ENCODE measurements around the gene GALNT11. TPM values are rescaled to one million over a fixed set of nuclear protein-coding genes. Genes with fewer than 3 reads are reported as not detected.

GALNT11 gene
- total and polyA plus RNA-seq, 4 donors: 22.7 to 64.2 (median 35.4) TPM

DNA sequence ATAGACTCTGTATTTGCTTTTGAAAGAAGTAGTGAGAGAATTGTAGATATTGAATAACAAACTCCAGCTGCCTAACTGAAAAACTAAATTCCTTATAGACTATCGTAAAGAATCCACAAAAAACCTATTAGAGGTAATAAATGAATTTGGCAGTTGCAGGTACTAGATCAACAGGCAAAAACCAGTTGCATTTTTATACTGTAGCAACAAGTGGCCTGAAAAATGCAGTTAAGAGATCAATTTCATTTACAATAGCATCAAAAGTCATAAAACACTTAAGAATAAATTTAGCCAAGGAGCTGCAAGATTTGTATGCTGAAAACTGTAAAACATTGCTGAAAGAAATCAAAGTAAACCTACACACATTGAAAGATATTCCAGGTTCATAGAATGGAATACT is 70.3 kb downstream of the GALNT11 start:
- WGBS, 2 donors: 97% methylated on average over 1 of the region's 1 CpG
- TF ChIP-seq, protein P1, sequence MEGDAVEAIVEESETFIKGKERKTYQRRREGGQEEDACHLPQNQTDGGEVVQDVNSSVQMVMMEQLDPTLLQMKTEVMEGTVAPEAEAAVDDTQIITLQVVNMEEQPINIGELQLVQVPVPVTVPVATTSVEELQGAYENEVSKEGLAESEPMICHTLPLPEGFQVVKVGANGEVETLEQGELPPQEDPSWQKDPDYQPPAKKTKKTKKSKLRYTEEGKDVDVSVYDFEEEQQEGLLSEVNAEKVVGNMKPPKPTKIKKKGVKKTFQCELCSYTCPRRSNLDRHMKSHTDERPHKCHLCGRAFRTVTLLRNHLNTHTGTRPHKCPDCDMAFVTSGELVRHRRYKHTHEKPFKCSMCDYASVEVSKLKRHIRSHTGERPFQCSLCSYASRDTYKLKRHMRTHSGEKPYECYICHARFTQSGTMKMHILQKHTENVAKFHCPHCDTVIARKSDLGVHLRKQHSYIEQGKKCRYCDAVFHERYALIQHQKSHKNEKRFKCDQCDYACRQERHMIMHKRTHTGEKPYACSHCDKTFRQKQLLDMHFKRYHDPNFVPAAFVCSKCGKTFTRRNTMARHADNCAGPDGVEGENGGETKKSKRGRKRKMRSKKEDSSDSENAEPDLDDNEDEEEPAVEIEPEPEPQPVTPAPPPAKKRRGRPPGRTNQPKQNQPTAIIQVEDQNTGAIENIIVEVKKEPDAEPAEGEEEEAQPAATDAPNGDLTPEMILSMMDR (IDR thresholded peaks at IDR 0.05; ENCODE audit: control extremely low read depth, extremely low read depth): no peak
- H3K27ac ChIP-seq (ENCODE audit: low read depth in 1 of 2, low read length in 1 of 2): no peak overlapping the region

DNA sequence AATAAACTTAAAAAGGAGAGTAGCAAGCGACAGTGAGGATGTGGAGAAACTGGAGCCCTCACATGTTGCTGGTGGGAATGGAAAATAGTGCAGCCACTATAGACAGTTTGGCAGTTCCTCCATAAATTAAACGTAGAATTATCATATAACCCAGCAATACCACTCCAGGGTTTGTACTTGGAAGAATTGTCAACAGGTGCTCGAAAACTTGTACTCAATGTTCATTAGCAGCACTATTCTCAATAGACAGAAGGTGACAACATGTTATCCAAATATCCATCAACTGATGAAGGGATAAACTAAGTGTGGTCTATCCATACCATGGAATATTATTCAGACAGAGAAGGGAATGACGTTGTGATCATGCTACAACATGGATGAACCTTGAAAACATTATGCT is 71.9 kb downstream of the GALNT11 start:
- TF ChIP-seq, protein P1 (IDR thresholded peaks at IDR 0.05; ENCODE audit: control extremely low read depth, extremely low read depth): no peak
- Histone ChIP-seq H3K4me1 (ENCODE audit: control insufficient read depth in 5 of 5, insufficient read depth in 5 of 5, low read length in 5 of 5) (peaks cover 0 to 4% (median 0%) of the 10 kb centered on the region in 5 donors), H3K9me3 (ENCODE audit: control insufficient read depth in 4 of 4, insufficient read depth in 3 of 4, low read length in 3 of 4) (no peaks in the 10 kb centered on the region), H3K27me3 (ENCODE audit: control insufficient read depth in 3 of 3, insufficient read depth in 3 of 3, low read length in 2 of 3) (no peaks in the 10 kb centered on the region), H3K36me3 (ENCODE audit: control insufficient read depth in 4 of 4, insufficient read depth in 4 of 4, low read length in 4 of 4) (peaks cover 0 to 4% (median 1%) of the 10 kb centered on the region in 4 donors), H3K27ac (ENCODE audit: low read depth in 1 of 2, low read length in 1 of 2) (no peak overlapping the region), H3K9ac (ENCODE audit: insufficient read depth in 1 of 2, low read length in 2 of 2) (no peak overlapping the region), H3K4me3 (no peak overlapping the region)
- ATAC-seq (ENCODE audit: insufficient read depth, low FRiP score) (no peak), DNase-seq (no peak)
- 95 to 96% methylated on average over 4 of the region's 4 CpGs for WGBS, 2 donors

More for the DNA sequence above, 70.3 kb downstream of the GALNT11 start:
- no peak for ATAC-seq (ENCODE audit: insufficient read depth, low FRiP score)
- no peaks in the 10 kb centered on the region for H3K9me3 ChIP-seq (ENCODE audit: control insufficient read depth in 4 of 4, insufficient read depth in 3 of 4, low read length in 3 of 4)
- H3K9ac ChIP-seq (ENCODE audit: insufficient read depth in 1 of 2, low read length in 2 of 2): no peak overlapping the region
- DNase-seq: no peak
- peaks cover 0 to 2% (median 0%) of the 10 kb centered on the region in 5 donors for H3K4me1 ChIP-seq (ENCODE audit: control insufficient read depth in 5 of 5, insufficient read depth in 5 of 5, low read length in 5 of 5)
- no peaks in the 10 kb centered on the region for H3K27me3 ChIP-seq (ENCODE audit: control insufficient read depth in 3 of 3, insufficient read depth in 3 of 3, low read length in 2 of 3)
- peaks cover 0 to 1% (median 0%) of the 10 kb centered on the region in 4 donors for H3K36me3 ChIP-seq (ENCODE audit: control insufficient read depth in 4 of 4, insufficient read depth in 4 of 4, low read length in 4 of 4)
- H3K4me3 ChIP-seq: no peak overlapping the region

DNA sequence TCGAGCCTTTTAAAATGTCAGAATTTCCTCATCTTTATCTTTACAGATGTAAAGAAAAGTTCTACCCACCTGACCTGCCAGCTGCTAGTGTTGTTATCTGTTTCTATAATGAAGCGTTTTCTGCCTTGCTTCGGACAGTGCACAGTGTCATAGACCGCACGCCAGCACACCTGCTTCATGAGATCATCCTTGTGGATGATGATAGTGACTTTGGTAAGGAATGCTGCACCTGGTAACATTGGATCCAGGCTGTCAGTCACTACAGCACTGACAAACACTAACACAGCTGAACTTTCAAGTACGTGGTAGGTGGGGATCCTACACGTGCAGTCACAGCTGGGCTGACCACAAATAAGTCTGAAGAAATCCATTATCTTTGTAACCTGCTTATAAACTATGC is 77.6 kb downstream of the GALNT11 start:
- TF ChIP-seq, protein P1 (IDR thresholded peaks at IDR 0.05; ENCODE audit: control extremely low read depth, extremely low read depth): no peak
- H3K4me1 ChIP-seq (ENCODE audit: control insufficient read depth in 5 of 5, insufficient read depth in 5 of 5, low read length in 5 of 5): peaks cover 0 to 4% (median 0%) of the 10 kb centered on the region in 5 donors
- no peak overlapping the region for H3K27ac ChIP-seq (ENCODE audit: low read depth in 1 of 2, low read length in 1 of 2)
- WGBS, 2 donors: 95 to 96% methylated on average over 7 of the region's 7 CpGs
- H3K4me3 ChIP-seq: no peak overlapping the region
- DNase-seq: no peak
- no peak overlapping the region for H3K9ac ChIP-seq (ENCODE audit: insufficient read depth in 1 of 2, low read length in 2 of 2)
- no peak for ATAC-seq (ENCODE audit: insufficient read depth, low FRiP score)
- peaks cover 0 to 15% (median 9%) of the 10 kb centered on the region in 4 donors for H3K36me3 ChIP-seq (ENCODE audit: control insufficient read depth in 4 of 4, insufficient read depth in 4 of 4, low read length in 4 of 4)
- peaks cover 0 to 2% (median 0%) of the 10 kb centered on the region in 4 donors for H3K9me3 ChIP-seq (ENCODE audit: control insufficient read depth in 4 of 4, insufficient read depth in 3 of 4, low read length in 3 of 4)
- no peaks in the 10 kb centered on the region for H3K27me3 ChIP-seq (ENCODE audit: control insufficient read depth in 3 of 3, insufficient read depth in 3 of 3, low read length in 2 of 3)

DNA sequence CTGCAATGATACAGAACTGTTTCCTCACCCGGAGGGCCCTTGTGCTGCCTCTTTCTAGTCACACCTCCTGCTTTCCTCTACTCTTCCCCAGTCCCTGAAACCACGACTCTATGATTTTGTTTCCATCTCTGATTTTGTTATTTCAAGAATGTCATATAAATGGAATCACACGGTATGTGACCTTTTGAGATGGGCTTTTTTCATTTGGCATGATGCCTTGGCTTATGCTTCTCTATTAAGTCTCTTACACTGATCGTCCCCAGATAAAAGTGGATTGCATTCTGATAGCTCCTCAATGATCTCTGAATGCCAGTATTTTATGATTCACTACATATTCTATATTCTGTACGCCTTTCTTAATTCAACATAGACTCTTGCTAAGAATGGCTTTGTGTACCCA is 78.2 kb downstream of the GALNT11 start:
- peaks cover 0 to 4% (median 0%) of the 10 kb centered on the region in 5 donors for H3K4me1 ChIP-seq (ENCODE audit: control insufficient read depth in 5 of 5, insufficient read depth in 5 of 5, low read length in 5 of 5)
- DNase-seq (no peak), ATAC-seq (ENCODE audit: insufficient read depth, low FRiP score) (no peak)
- no peak overlapping the region for H3K9ac ChIP-seq (ENCODE audit: insufficient read depth in 1 of 2, low read length in 2 of 2)
- H3K27me3 ChIP-seq (ENCODE audit: control insufficient read depth in 3 of 3, insufficient read depth in 3 of 3, low read length in 2 of 3): no peaks in the 10 kb centered on the region
- TF ChIP-seq, protein P1 (IDR thresholded peaks at IDR 0.05; ENCODE audit: control extremely low read depth, extremely low read depth): no peak
- H3K4me3 ChIP-seq: no peak overlapping the region
- H3K9me3 ChIP-seq (ENCODE audit: control insufficient read depth in 4 of 4, insufficient read depth in 3 of 4, low read length in 3 of 4): peaks cover 0 to 2% (median 0%) of the 10 kb centered on the region in 4 donors
- WGBS, 2 donors: 82 to 88% methylated on average over 5 of the region's 5 CpGs
- H3K36me3 ChIP-seq (ENCODE audit: control insufficient read depth in 4 of 4, insufficient read depth in 4 of 4, low read length in 4 of 4): peaks cover 0 to 15% (median 9%) of the 10 kb centered on the region in 4 donors
- H3K27ac ChIP-seq (ENCODE audit: low read depth in 1 of 2, low read length in 1 of 2): no peak overlapping the region

Measured in lung (tissue), 12 donors.